Measurements from ENCODE around the gene MYH7B.

Gene MYH7B

GRCh38 chr20:34921436-34921835 is 34.2 kb upstream of the MYH7B start:
- TF ChIP-seq, protein P1, sequence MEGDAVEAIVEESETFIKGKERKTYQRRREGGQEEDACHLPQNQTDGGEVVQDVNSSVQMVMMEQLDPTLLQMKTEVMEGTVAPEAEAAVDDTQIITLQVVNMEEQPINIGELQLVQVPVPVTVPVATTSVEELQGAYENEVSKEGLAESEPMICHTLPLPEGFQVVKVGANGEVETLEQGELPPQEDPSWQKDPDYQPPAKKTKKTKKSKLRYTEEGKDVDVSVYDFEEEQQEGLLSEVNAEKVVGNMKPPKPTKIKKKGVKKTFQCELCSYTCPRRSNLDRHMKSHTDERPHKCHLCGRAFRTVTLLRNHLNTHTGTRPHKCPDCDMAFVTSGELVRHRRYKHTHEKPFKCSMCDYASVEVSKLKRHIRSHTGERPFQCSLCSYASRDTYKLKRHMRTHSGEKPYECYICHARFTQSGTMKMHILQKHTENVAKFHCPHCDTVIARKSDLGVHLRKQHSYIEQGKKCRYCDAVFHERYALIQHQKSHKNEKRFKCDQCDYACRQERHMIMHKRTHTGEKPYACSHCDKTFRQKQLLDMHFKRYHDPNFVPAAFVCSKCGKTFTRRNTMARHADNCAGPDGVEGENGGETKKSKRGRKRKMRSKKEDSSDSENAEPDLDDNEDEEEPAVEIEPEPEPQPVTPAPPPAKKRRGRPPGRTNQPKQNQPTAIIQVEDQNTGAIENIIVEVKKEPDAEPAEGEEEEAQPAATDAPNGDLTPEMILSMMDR (IDR thresholded peaks at IDR 0.05; ENCODE audit: insufficient read depth, low read depth, low read length, missing control alignments) = no peak
- H3K4me3 ChIP-seq (ENCODE audit: low read depth, low read length) = no peak overlapping the region
- DNase-seq (ENCODE audit: low read depth) = no peak

DNA sequence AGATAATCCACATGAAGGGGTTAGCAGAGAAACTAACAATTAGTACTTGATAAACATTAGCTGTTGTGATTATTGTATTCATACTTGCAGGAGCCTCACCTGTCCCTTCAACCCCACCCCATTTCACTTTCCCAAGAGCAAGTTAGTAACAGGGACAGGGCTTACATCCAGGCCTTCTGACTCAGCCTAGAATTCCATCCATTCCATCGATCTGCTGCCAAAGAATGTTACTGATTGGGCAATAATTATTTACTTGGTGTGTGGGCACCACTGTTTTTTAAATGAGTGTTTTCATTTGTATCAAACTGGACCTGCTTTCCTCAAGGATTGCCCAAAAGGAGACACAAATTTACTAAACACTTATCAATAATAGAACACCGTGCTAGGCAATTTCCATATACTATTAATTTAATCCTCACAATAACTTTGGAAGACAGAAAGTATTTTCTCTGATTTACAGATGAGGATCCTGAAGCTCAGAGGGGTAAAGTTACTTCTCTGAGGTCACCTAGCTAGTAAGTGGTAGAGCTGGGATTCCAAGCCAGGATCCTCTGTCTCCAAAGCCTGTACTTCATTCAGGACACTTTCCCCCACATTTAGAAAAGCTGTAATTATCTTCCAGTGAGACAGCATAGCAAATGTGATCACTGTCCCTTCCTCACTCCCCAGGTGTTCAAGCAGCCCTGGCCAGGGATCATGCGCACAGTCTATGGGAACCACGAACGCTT is 32.9 kb upstream of the MYH7B start:
- H3K4me3 ChIP-seq (ENCODE audit: low read depth, low read length) = no peak overlapping the region
- no peak for DNase-seq (ENCODE audit: low read depth)
- TF ChIP-seq, protein P1 (IDR thresholded peaks at IDR 0.05; ENCODE audit: insufficient read depth, low read depth, low read length, missing control alignments) = no peak

GRCh38 chr20:34923414-34923813 is 32.3 kb upstream of the MYH7B start:
- TF ChIP-seq, protein P1 (IDR thresholded peaks at IDR 0.05; ENCODE audit: insufficient read depth, low read depth, low read length, missing control alignments) = no peak
- DNase-seq (ENCODE audit: low read depth) = no peak
- H3K4me3 ChIP-seq (ENCODE audit: low read depth, low read length) = no peak overlapping the region

GRCh38 chr20:34925341-34925740 is 30.3 kb upstream of the MYH7B start:
- TF ChIP-seq, protein P1 (IDR thresholded peaks at IDR 0.05; ENCODE audit: insufficient read depth, low read depth, low read length, missing control alignments) = no peak
- DNase-seq (ENCODE audit: low read depth) = no peak
- H3K4me3 ChIP-seq (ENCODE audit: low read depth, low read length) = no peak overlapping the region

GRCh38 chr20:34925981-34926380 is 29.7 kb upstream of the MYH7B start:
- DNase-seq (ENCODE audit: low read depth) = no peak
- TF ChIP-seq, protein P1 (IDR thresholded peaks at IDR 0.05; ENCODE audit: insufficient read depth, low read depth, low read length, missing control alignments) = no peak
- H3K4me3 ChIP-seq (ENCODE audit: low read depth, low read length) = no peak overlapping the region

- TF ChIP-seq, protein P1 (IDR thresholded peaks at IDR 0.05; ENCODE audit: insufficient read depth, low read depth, low read length, missing control alignments) = no peak
- no peak for DNase-seq (ENCODE audit: low read depth)
These were observed 29.1 kb upstream of the MYH7B start for GRCh38 chr20:34926581-34926980.

DNA sequence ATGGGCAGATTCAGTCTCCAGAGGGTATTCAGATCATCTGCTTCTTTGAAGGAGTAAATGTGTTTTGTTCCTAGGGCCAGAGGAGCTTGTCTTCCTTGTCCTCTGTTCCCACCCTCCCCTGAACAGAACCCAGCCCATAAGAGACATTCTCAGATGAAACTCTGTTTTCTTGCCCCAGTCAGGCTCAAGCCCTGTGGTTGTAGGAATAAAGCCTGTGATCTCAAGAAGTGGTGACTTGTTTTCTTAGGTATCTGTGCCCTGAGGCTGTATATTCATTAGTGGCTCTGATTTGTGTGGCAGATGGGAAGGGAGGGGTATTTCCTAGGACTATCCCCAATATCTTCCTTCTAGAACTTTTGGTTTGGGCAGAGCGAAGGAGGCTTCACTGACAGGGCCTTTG is 27.9 kb upstream of the MYH7B start:
- DNase-seq (ENCODE audit: low read depth) = no peak
- TF ChIP-seq, protein P1 (IDR thresholded peaks at IDR 0.05; ENCODE audit: insufficient read depth, low read depth, low read length, missing control alignments) = no peak
- H3K4me3 ChIP-seq (ENCODE audit: low read depth, low read length) = no peak overlapping the region

More at GRCh38 chr20:34926581-34926980, 29.1 kb upstream of the MYH7B start:
- no peak overlapping the region for H3K4me3 ChIP-seq (ENCODE audit: low read depth, low read length)

Measured in GM12865 (cell line).